Body of pancreas (tissue), 4 donors: ENCODE measurements around the gene PDE4D. TPM values are rescaled to one million over a fixed set of nuclear protein-coding genes. Genes with fewer than 3 reads are reported as not detected.
A peak's percentile ranks its signal among the peaks of the same experiment; 100 is the strongest.

Experiments used
- ATAC-seq: fragments of 150-250 bp; one replicate; pipeline ENCODE4 v1.9.1; 2016
- DNase-seq, 4 donors: peaks; one replicate each; pipeline ENCODE4 v3.0.0-alpha.2; 2019
- H3K27ac ChIP-seq, 4 donors: fragments of 200-600 bp; sonication (generic); 1 replicate in 3 of 4; 2 replicates in 1 of 4; pipeline versions ENCODE4 v1.5.1 to v1.6.1; 2016 to 2019; ENCODE audit warnings: mild to moderate bottlenecking in 1 of 4, mixed read lengths in 1 of 4, moderate library complexity in 1 of 4
- H3K27me3 ChIP-seq, 2 donors: fragments of 200-600 bp; sonication (generic); one replicate each; pipeline ENCODE4 v1.6.0; 2016; ENCODE audit warnings: mild to moderate bottlenecking in 1 of 2
- H3K36me3 ChIP-seq, 2 donors: fragments of 200-600 bp; sonication (generic); replicated peaks in 1 of 2; 2 replicates each; pipeline ENCODE4 v1.5.1; 2016; ENCODE audit warnings: low read depth in 2 of 2; ENCODE audit not compliant: insufficient read depth in 1 of 2
- H3K4me1 ChIP-seq: fragments of 200-600 bp; sonication (generic); one replicate; pipeline ENCODE4 v1.6.0; 2016
- H3K4me3 ChIP-seq, 2 donors: fragments of 200-600 bp; sonication (generic); 1 replicate in 1 of 2; 2 replicates in 1 of 2; pipeline ENCODE4 v1.5.1; 2016 to 2019
- H3K9me3 ChIP-seq, 3 donors: fragments of 200-600 bp; sonication (generic); 1 replicate in 2 of 3; 2 replicates in 1 of 3; pipeline ENCODE4 v1.5.1; 2016
- POLR2A ChIP-seq, 3 donors: fragments of 450-650 bp; IDR thresholded peaks; one replicate each; pipeline ENCODE4 v1.6.1; 2016; ENCODE audit warnings: antibody characterized with exemption in 3 of 3, mild to moderate bottlenecking in 2 of 3
- WGBS, 2 donors: methylation state at CpG; one replicate each; pipeline ENCODE4 v1.1.5; 2017; 5-methylcytosine and 5-hydroxymethylcytosine counted together
- intact Hi-C: fragments of 100-400 bp; cut with DNase I; formaldehyde crosslinking; loops from one replicate; pipeline ENCODE4 v1.15.1; 2023
- total RNA-seq, 2 donors: library from RNA; depleted of rRNA; stranded (reverse); fragments of >200 nt; gene quantifications; one replicate each; pipeline ENCODE4 v1.1.0, GENCODE V29; 2016
- TF ChIP-seq, protein P1 (sequence below), 7 experiments: fragments of 450-650 bp in 4 of 7; fragments of 200-600 bp in 3 of 7; sonication (generic) in 3 of 7; IDR thresholded peaks; one replicate each; pipeline ENCODE4 v1.5.1; 2016 to 2019; ENCODE audit warnings: antibody characterized with exemption in 7 of 7

PDE4D gene
- total RNA-seq, 2 donors from 2014 or later, result 8.6 to 9.2 TPM

- H3K36me3 ChIP-seq, result no peaks in the 10 kb centered on the region
- intact Hi-C loops, result no loop called here
- no peak for DNase-seq
- WGBS, 2 donors, result 65 to 71% methylated on average over 3 of the region's 3 CpGs
- no peaks in the 10 kb centered on the region for H3K9me3 ChIP-seq
- no peak overlapping the region for H3K27ac ChIP-seq
- TF ChIP-seq, protein P1, sequence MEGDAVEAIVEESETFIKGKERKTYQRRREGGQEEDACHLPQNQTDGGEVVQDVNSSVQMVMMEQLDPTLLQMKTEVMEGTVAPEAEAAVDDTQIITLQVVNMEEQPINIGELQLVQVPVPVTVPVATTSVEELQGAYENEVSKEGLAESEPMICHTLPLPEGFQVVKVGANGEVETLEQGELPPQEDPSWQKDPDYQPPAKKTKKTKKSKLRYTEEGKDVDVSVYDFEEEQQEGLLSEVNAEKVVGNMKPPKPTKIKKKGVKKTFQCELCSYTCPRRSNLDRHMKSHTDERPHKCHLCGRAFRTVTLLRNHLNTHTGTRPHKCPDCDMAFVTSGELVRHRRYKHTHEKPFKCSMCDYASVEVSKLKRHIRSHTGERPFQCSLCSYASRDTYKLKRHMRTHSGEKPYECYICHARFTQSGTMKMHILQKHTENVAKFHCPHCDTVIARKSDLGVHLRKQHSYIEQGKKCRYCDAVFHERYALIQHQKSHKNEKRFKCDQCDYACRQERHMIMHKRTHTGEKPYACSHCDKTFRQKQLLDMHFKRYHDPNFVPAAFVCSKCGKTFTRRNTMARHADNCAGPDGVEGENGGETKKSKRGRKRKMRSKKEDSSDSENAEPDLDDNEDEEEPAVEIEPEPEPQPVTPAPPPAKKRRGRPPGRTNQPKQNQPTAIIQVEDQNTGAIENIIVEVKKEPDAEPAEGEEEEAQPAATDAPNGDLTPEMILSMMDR (IDR thresholded peaks at IDR 0.05), result no peak
- no peak for TF ChIP-seq POLR2A (IDR thresholded peaks at IDR 0.05)
- no peaks in the 10 kb centered on the region for H3K4me1 ChIP-seq
- no peak overlapping the region for H3K4me3 ChIP-seq
- H3K27me3 ChIP-seq, result no peaks in the 10 kb centered on the region
- peak; percentile 12 for ATAC-seq
Measured at GRCh38 chr5:59151162-59151889, 742.2 kb downstream of the PDE4D start.

GRCh38 chr5:59149827-59150226 lies 743.7 kb downstream of the PDE4D start:
- H3K36me3 ChIP-seq, result no peaks in the 10 kb centered on the region
- intact Hi-C loops, result no loop called here
- DNase-seq (no peak), ATAC-seq (no peak)
- no peaks in the 10 kb centered on the region for H3K4me1 ChIP-seq
- H3K27me3 ChIP-seq, result no peaks in the 10 kb centered on the region
- H3K27ac ChIP-seq, result no peak overlapping the region
- TF ChIP-seq POLR2A (IDR thresholded peaks at IDR 0.05), result no peak
- TF ChIP-seq, protein P1 (IDR thresholded peaks at IDR 0.05), result no peak
- H3K9me3 ChIP-seq, result no peaks in the 10 kb centered on the region
- no peak overlapping the region for H3K4me3 ChIP-seq
- WGBS, 2 donors, result 95 to 97% methylated on average over 1 of the region's 1 CpG

GRCh38 chr5:59149271-59149670 lies 744.3 kb downstream of the PDE4D start:
- H3K4me1 ChIP-seq, result no peaks in the 10 kb centered on the region
- WGBS, 2 donors, result 89 to 92% methylated on average over 4 of the region's 4 CpGs
- H3K36me3 ChIP-seq, result no peaks in the 10 kb centered on the region
- intact Hi-C loops, result no loop called here
- no peak overlapping the region for H3K27ac ChIP-seq
- H3K27me3 ChIP-seq, result no peaks in the 10 kb centered on the region
- ATAC-seq (no peak), DNase-seq (no peak)
- H3K4me3 ChIP-seq, result no peak overlapping the region
- no peaks in the 10 kb centered on the region for H3K9me3 ChIP-seq
- TF ChIP-seq POLR2A (IDR thresholded peaks at IDR 0.05), result no peak
- TF ChIP-seq, protein P1 (IDR thresholded peaks at IDR 0.05), result no peak

DNA sequence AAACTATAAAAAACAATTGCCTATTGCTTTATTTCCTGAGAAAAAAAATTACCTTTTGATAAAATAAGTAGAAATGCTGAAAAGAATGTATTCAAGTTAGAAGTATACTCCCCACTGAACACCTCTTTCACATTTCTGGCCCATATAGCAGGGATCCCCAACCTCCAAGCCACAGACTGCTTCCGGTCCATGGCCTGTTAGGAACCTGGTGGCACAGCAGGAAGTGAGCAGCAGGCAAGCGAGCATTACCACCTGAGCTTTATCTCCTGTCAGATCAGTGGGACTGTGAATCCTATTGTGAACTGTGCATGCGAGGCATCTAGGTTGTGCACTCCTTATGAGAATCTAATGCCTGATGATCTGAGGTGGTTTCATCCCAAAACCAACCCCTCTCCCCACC lies 746.8 kb downstream of the PDE4D start:
- intact Hi-C loops, result no loop called here
- no peaks in the 10 kb centered on the region for H3K27me3 ChIP-seq

More for the DNA sequence above, 746.8 kb downstream of the PDE4D start:
- H3K4me3 ChIP-seq, result no peak overlapping the region
- ATAC-seq, result no peak
- H3K9me3 ChIP-seq, result no peaks in the 10 kb centered on the region
- no peaks in the 10 kb centered on the region for H3K36me3 ChIP-seq
- H3K27ac ChIP-seq, result no peak overlapping the region
- no peaks in the 10 kb centered on the region for H3K4me1 ChIP-seq
- no peak for TF ChIP-seq POLR2A (IDR thresholded peaks at IDR 0.05)
- TF ChIP-seq, protein P1 (IDR thresholded peaks at IDR 0.05), result no peak
- WGBS, 2 donors, result 92 to 94% methylated on average over 3 of the region's 3 CpGs
- DNase-seq, result no peak
